ENCODE measurements around the gene NAT16. TPM values are rescaled to one million over a fixed set of nuclear protein-coding genes. Genes with fewer than 3 reads are reported as not detected.

The NAT16 gene
- polyA plus RNA-seq, 1 of the 3 experiments (the other 2 are of a cell fraction) = 0.64 TPM

- TF ChIP-seq RXRA (IDR thresholded peaks at IDR 0.05; ENCODE audit: borderline replicate concordance, low read depth) (no peak), FOSL2 (IDR thresholded peaks at IDR 0.05; ENCODE audit: borderline replicate concordance, low read depth) (no peak), MAX (IDR thresholded peaks at IDR 0.05; ENCODE audit: low read depth) (peak; percentile 94; the same call in 1 of the 2 replicates), TCF12 (IDR thresholded peaks at IDR 0.05) (no peak), MXI1 (IDR thresholded peaks at IDR 0.05; ENCODE audit: low read depth, low read length) (peak; percentile 65; the same call in 1 of the 2 replicates), MEF2A (IDR thresholded peaks at IDR 0.05; ENCODE audit: borderline replicate concordance, low read depth) (no peak), RCOR1 (IDR thresholded peaks at IDR 0.05; ENCODE audit: low read length) (no peak), NFIC (IDR thresholded peaks at IDR 0.05; ENCODE audit: borderline replicate concordance) (no peak), YY1 (IDR thresholded peaks at IDR 0.05; ENCODE audit: low read depth) (no peak)
- TF ChIP-seq, protein P1, sequence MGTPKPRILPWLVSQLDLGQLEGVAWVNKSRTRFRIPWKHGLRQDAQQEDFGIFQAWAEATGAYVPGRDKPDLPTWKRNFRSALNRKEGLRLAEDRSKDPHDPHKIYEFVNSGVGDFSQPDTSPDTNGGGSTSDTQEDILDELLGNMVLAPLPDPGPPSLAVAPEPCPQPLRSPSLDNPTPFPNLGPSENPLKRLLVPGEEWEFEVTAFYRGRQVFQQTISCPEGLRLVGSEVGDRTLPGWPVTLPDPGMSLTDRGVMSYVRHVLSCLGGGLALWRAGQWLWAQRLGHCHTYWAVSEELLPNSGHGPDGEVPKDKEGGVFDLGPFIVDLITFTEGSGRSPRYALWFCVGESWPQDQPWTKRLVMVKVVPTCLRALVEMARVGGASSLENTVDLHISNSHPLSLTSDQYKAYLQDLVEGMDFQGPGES (IDR thresholded peaks at IDR 0.05; ENCODE audit: low read depth, low read length) = no peak
These were observed 17.4 kb downstream of the NAT16 start (continued) for GRCh38 chr7:101162551-101163278.

GRCh38 chr7:101161692-101162471 is 18.2 kb downstream of the NAT16 start:
- peaks cover 42% of the 10 kb centered on the region for H3F3A ChIP-seq (replicated peaks; ENCODE audit: insufficient read depth)

More at GRCh38 chr7:101161692-101162471, 18.2 kb downstream of the NAT16 start:
- no peak for TF ChIP-seq MEF2A (IDR thresholded peaks at IDR 0.05; ENCODE audit: borderline replicate concordance, low read depth)
- no peak for TF ChIP-seq EZH2phosphoT487 (IDR thresholded peaks at IDR 0.05; ENCODE audit: borderline replicate concordance, low read depth)
- no peak for TF ChIP-seq FOSL2 (IDR thresholded peaks at IDR 0.05; ENCODE audit: borderline replicate concordance, low read depth)
- TF ChIP-seq SIN3A (IDR thresholded peaks at IDR 0.05; ENCODE audit: borderline replicate concordance, low read depth, low read length) = 0 out of 2 replicates have a peak, but pooled peaks have one; percentile 2
- no peak for TF ChIP-seq NFIC (IDR thresholded peaks at IDR 0.05; ENCODE audit: borderline replicate concordance)
- TF ChIP-seq PBX3 (IDR thresholded peaks at IDR 0.05) = no peak; the same call in 1 of the 2 replicates
- TF ChIP-seq GABPA (IDR thresholded peaks at IDR 0.05; ENCODE audit: low read depth) = no peak
- TF ChIP-seq, protein P2, sequence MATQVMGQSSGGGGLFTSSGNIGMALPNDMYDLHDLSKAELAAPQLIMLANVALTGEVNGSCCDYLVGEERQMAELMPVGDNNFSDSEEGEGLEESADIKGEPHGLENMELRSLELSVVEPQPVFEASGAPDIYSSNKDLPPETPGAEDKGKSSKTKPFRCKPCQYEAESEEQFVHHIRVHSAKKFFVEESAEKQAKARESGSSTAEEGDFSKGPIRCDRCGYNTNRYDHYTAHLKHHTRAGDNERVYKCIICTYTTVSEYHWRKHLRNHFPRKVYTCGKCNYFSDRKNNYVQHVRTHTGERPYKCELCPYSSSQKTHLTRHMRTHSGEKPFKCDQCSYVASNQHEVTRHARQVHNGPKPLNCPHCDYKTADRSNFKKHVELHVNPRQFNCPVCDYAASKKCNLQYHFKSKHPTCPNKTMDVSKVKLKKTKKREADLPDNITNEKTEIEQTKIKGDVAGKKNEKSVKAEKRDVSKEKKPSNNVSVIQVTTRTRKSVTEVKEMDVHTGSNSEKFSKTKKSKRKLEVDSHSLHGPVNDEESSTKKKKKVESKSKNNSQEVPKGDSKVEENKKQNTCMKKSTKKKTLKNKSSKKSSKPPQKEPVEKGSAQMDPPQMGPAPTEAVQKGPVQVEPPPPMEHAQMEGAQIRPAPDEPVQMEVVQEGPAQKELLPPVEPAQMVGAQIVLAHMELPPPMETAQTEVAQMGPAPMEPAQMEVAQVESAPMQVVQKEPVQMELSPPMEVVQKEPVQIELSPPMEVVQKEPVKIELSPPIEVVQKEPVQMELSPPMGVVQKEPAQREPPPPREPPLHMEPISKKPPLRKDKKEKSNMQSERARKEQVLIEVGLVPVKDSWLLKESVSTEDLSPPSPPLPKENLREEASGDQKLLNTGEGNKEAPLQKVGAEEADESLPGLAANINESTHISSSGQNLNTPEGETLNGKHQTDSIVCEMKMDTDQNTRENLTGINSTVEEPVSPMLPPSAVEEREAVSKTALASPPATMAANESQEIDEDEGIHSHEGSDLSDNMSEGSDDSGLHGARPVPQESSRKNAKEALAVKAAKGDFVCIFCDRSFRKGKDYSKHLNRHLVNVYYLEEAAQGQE (IDR thresholded peaks at IDR 0.05; ENCODE audit: low read depth, low read length) = no peak
- H3K27ac ChIP-seq (ENCODE audit: low read depth in 2 of 2, low read length in 1 of 2) = peak overlapping the region in 1 of 2 experiments; percentile 94; a peak in 2 of 4 replicates
- no peaks in the 10 kb centered on the region for H3K9me3 ChIP-seq
- no peaks in the 10 kb centered on the region for H3K9me2 ChIP-seq
- H3K79me2 ChIP-seq (ENCODE audit: insufficient read depth) = peaks cover 5% of the 10 kb centered on the region; the same call in 1 of the 2 replicates
- peaks cover 24% of the 10 kb centered on the region for H4K20me1 ChIP-seq (ENCODE audit: insufficient read depth)
- WGBS (ENCODE audit: low lambda C conversion rate) = 87% methylated on average over 17 of the region's 17 CpGs
- H3K9ac ChIP-seq = no peak overlapping the region
- H3K4me3 ChIP-seq (ENCODE audit: low read depth in 2 of 2, low read length in 1 of 2) = no peak overlapping the region
- no peak overlapping the region for H2AFZ ChIP-seq (ENCODE audit: low read depth)
- peaks cover 33 to 36% of the 10 kb centered on the region in 2 experiments for H3K36me3 ChIP-seq (replicated peaks in 1 of 2; ENCODE audit: control insufficient read depth in 1 of 2, insufficient read depth in 2 of 2, low read length in 1 of 2)
- H3K4me1 ChIP-seq (ENCODE audit: control insufficient read depth in 1 of 2, insufficient read depth in 2 of 2, low read depth in 1 of 2, low read length in 1 of 2) = peaks cover 21 to 33% of the 10 kb centered on the region in 2 experiments; a peak in 3 of 4 replicates
- CTCF ChIA-PET = interaction anchor here (1.0 to 4.3 kb wide), 9 partner anchors 9 to 82 kb away, joined by 4 to 20 read pairs (median 6); partner anchors contain the start of genes NAT16, PLOD3 and ZNHIT1
- H3K27me3 ChIP-seq (ENCODE audit: insufficient read depth) = no peaks in the 10 kb centered on the region
- DNase-seq = no peak
- POLR2A ChIA-PET = interaction anchor here (0.6 to 2.4 kb wide), 5 partner anchors 17 to 140 kb away, joined by 3 to 12 read pairs (median 6); partner anchors contain the start of gene NAT16
- H3K4me2 ChIP-seq = no peak overlapping the region

Data from SK-N-SH (cell line).